Measurements from ENCODE around the gene TMF1. TPM values are rescaled to one million over a fixed set of nuclear protein-coding genes. Genes with fewer than 3 reads are reported as not detected.

TMF1 gene
- total and polyA plus RNA-seq, 2 donors (not counting 1 experiment from before 2014, with no cell fraction given), result 27.5 to 51.5 TPM

DNA sequence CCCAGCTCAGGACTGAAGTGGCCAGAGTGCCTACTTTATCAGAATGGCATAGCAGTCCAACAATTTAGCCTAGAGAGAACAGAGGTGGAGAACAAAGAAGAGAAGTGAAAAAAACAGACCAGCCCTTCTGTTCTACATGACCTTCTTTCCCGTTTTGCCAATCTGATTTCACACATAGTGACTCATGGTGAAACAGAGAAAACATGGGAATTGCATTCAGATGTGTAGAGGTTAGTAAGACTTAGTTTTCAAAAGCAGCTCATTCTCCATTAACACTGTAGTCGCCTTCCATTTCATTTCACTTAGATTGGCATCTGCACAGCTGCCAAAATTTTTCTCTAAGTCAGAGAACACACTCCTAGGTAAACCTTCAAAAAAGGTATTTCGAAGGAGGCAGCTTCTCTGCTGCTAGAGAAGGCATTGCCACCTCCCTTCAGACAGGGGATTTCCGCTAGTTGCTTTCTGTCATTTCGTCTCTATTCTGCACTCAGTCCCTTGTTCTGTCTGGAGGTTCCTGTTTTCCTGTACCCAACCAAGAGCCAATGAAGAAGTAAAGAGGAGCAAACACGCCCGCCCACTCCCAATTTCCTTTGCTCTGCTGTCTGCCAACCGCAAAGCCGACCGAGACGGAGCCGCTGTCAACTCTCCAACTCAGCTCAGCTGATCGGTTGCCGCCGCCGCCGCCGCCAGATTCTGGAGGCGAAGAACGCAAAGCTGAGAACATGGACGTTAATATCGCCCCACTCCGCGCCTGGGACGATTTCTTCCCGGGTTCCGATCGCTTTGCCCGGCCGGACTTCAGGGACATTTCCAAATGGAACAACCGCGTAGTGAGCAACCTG, 32.4 kb upstream of the TMF1 start, which contains the start of gene ARL6IP5:
ARL6IP5 (plus strand) TSS at position 612 of the 842 bp plus-strand sequence; CDS start at position 723, 111 bp downstream.
- Histone ChIP-seq H2AFZ (ENCODE audit: low read length) (peak within 1 kb of the TSS; percentile 78), H3K4me1 (ENCODE audit: control insufficient read depth, extremely low read depth, insufficient read depth, low read length) (peaks cover 42% of the 10 kb centered on the region), H3K79me2 (ENCODE audit: control insufficient read depth, insufficient read depth, low read length) (peaks cover 44% of the 10 kb centered on the region), H3K27ac (ENCODE audit: insufficient read depth, low read length) (peak within 1 kb of the TSS; percentile 88), H3K4me3 (replicated peaks in 1 of 4; ENCODE audit: control extremely low read depth in 1 of 4, insufficient read depth in 1 of 4, low read depth in 3 of 4, low read length in 4 of 4) (peak within 1 kb of the TSS; percentile 81 to 89 (median 84)), H4K20me1 (ENCODE audit: control insufficient read depth, extremely low read depth, insufficient read depth, low read length) (no peaks in the 10 kb centered on the region), H3K27me3 (ENCODE audit: control insufficient read depth, insufficient read depth, low read length) (no peaks in the 10 kb centered on the region), H3K9ac (ENCODE audit: insufficient read depth, low read length) (peak within 1 kb of the TSS; percentile 75), H3K36me3 (ENCODE audit: control insufficient read depth, insufficient read depth, low read length) (no peaks in the 10 kb centered on the region), H3K4me2 (ENCODE audit: extremely low read depth, insufficient read depth, low read length) (peak within 1 kb of the TSS; percentile 97), H3K9me3 (ENCODE audit: control insufficient read depth, insufficient read depth, low read depth, low read length) (no peaks in the 10 kb centered on the region)
- TF ChIP-seq EZH2 (IDR thresholded peaks at IDR 0.05; ENCODE audit: low read length, missing control alignments), result no peak
- TF ChIP-seq, protein P1, sequence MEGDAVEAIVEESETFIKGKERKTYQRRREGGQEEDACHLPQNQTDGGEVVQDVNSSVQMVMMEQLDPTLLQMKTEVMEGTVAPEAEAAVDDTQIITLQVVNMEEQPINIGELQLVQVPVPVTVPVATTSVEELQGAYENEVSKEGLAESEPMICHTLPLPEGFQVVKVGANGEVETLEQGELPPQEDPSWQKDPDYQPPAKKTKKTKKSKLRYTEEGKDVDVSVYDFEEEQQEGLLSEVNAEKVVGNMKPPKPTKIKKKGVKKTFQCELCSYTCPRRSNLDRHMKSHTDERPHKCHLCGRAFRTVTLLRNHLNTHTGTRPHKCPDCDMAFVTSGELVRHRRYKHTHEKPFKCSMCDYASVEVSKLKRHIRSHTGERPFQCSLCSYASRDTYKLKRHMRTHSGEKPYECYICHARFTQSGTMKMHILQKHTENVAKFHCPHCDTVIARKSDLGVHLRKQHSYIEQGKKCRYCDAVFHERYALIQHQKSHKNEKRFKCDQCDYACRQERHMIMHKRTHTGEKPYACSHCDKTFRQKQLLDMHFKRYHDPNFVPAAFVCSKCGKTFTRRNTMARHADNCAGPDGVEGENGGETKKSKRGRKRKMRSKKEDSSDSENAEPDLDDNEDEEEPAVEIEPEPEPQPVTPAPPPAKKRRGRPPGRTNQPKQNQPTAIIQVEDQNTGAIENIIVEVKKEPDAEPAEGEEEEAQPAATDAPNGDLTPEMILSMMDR (conservative IDR thresholded peaks at IDR 0.05 in 1 of 2, IDR thresholded peaks at IDR 0.05 in 1 of 2; ENCODE audit: low read depth in 1 of 2, low read length in 2 of 2), result no peak
- DNase-seq (ENCODE audit: low read depth in 2 of 2), result peak; percentile 93 to 95

DNA sequence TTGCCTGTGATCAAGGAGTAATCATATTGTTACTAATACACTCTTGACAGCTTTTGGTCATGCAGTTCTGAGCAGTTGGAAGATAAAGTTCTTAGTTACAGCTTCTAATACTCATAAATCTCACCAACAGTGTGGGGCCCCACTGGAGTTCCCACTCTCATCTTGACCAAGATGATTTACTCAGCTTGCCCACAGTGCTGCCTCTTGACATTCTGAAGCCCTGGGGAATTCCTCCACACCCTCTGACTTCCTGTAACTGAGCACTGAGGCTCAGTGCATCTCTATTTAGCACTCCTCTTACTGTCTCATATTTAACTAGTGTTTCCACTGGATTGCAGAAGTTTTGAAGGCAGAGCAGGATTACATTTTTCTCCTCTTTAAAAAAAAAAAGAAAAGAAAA, 30.7 kb upstream of the TMF1 start:
- Histone ChIP-seq H3K4me2 (ENCODE audit: extremely low read depth, insufficient read depth, low read length) (peak overlapping the region; percentile 46), H4K20me1 (ENCODE audit: control insufficient read depth, extremely low read depth, insufficient read depth, low read length) (no peaks in the 10 kb centered on the region), H3K4me1 (ENCODE audit: control insufficient read depth, extremely low read depth, insufficient read depth, low read length) (peaks cover 32% of the 10 kb centered on the region), H2AFZ (ENCODE audit: low read length) (no peak overlapping the region), H3K79me2 (ENCODE audit: control insufficient read depth, insufficient read depth, low read length) (peaks cover 41% of the 10 kb centered on the region), H3K27ac (ENCODE audit: insufficient read depth, low read length) (no peak overlapping the region), H3K27me3 (ENCODE audit: control insufficient read depth, insufficient read depth, low read length) (no peaks in the 10 kb centered on the region), H3K36me3 (ENCODE audit: control insufficient read depth, insufficient read depth, low read length) (no peaks in the 10 kb centered on the region), H3K4me3 (replicated peaks in 1 of 4; ENCODE audit: control extremely low read depth in 1 of 4, insufficient read depth in 1 of 4, low read depth in 3 of 4, low read length in 4 of 4) (no peak overlapping the region), H3K9ac (ENCODE audit: insufficient read depth, low read length) (no peak overlapping the region), H3K9me3 (ENCODE audit: control insufficient read depth, insufficient read depth, low read depth, low read length) (no peaks in the 10 kb centered on the region)
- peak; percentile 81 to 86 for DNase-seq (ENCODE audit: low read depth in 2 of 2)
- no peak for TF ChIP-seq EZH2 (IDR thresholded peaks at IDR 0.05; ENCODE audit: low read length, missing control alignments)
- TF ChIP-seq, protein P1 (conservative IDR thresholded peaks at IDR 0.05 in 1 of 2, IDR thresholded peaks at IDR 0.05 in 1 of 2; ENCODE audit: low read depth in 1 of 2, low read length in 2 of 2), result no peak

DNA sequence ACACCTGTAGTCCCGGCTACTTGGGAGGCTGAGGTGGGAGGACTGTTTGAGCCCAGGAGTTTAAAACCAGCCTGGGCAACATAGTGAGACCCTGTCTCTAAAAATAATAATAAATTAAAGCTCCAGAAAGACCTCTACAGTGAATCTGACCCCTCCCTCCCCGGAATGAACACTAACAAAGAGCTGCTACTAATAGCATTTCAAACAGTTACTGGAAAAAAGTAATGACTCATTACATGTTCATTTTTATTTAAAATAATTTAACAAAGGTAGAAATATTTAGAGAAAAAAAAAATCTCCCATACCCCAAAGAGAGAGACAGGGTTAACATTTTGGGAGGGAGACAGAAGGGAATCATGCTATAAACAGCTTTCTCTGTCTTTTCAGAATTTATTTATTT, 30.2 kb upstream of the TMF1 start:
- TF ChIP-seq EZH2 (IDR thresholded peaks at IDR 0.05; ENCODE audit: low read length, missing control alignments), result no peak
- TF ChIP-seq, protein P1 (conservative IDR thresholded peaks at IDR 0.05 in 1 of 2, IDR thresholded peaks at IDR 0.05 in 1 of 2; ENCODE audit: low read depth in 1 of 2, low read length in 2 of 2), result no peak
- no peaks in the 10 kb centered on the region for H3K9me3 ChIP-seq (ENCODE audit: control insufficient read depth, insufficient read depth, low read depth, low read length)
- peaks cover 29% of the 10 kb centered on the region for H3K4me1 ChIP-seq (ENCODE audit: control insufficient read depth, extremely low read depth, insufficient read depth, low read length)
- H2AFZ ChIP-seq (ENCODE audit: low read length), result no peak overlapping the region
- no peaks in the 10 kb centered on the region for H3K36me3 ChIP-seq (ENCODE audit: control insufficient read depth, insufficient read depth, low read length)
- H3K27me3 ChIP-seq (ENCODE audit: control insufficient read depth, insufficient read depth, low read length), result no peaks in the 10 kb centered on the region
- no peaks in the 10 kb centered on the region for H4K20me1 ChIP-seq (ENCODE audit: control insufficient read depth, extremely low read depth, insufficient read depth, low read length)
- DNase-seq (ENCODE audit: low read depth in 2 of 2), result peak in 1 of 2 donors; percentile 19
- H3K4me2 ChIP-seq (ENCODE audit: extremely low read depth, insufficient read depth, low read length), result no peak overlapping the region
- no peak overlapping the region for H3K9ac ChIP-seq (ENCODE audit: insufficient read depth, low read length)
- no peak overlapping the region for H3K4me3 ChIP-seq (replicated peaks in 1 of 4; ENCODE audit: control extremely low read depth in 1 of 4, insufficient read depth in 1 of 4, low read depth in 3 of 4, low read length in 4 of 4)
- H3K27ac ChIP-seq (ENCODE audit: insufficient read depth, low read length), result no peak overlapping the region
- H3K79me2 ChIP-seq (ENCODE audit: control insufficient read depth, insufficient read depth, low read length), result peaks cover 40% of the 10 kb centered on the region
